OCI-LY7 (cell line): ENCODE measurements around the gene GRID2IP.

Source experiments
- EZH2phosphoT487 ChIP-seq: fragments of 200-600 bp; sonication (generic); IDR thresholded peaks from 2 replicates; pipeline ENCODE4 v1.6.1; 2018; ENCODE audit warnings: low read depth, borderline replicate concordance, mild to moderate bottlenecking, mixed run types, antibody characterized with exemption, low read length, moderate library complexity, mixed read lengths
- TF ChIP-seq, protein P1 (sequence below): fragments of 200-600 bp; sonication (generic); conservative IDR thresholded peaks from 2 replicates; pipeline ENCODE4 v1.5.1; 2014; ENCODE audit warnings: mild to moderate bottlenecking, antibody characterized with exemption, low read length, moderate library complexity, mixed read lengths

DNA sequence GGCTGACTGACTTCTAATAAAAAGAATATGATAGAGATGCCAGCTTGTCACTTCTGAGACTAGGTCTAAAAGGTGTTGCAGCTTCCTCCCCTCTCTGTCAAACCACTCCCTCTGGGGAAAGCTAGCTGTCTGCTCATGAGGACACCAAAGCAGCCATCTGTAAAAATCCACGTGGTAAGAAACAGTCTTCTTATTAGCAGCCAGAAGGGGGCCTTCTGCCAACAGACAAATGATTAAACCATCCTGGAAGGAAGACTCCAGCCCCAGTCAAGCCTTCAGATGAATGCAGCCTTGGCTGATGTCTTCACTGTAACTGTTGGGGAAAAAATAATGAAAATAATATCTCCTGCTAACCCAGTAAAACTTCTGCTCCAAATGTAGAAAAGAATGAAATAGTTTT, 61.6 kb downstream of the GRID2IP start:
- TF ChIP-seq, protein P1, sequence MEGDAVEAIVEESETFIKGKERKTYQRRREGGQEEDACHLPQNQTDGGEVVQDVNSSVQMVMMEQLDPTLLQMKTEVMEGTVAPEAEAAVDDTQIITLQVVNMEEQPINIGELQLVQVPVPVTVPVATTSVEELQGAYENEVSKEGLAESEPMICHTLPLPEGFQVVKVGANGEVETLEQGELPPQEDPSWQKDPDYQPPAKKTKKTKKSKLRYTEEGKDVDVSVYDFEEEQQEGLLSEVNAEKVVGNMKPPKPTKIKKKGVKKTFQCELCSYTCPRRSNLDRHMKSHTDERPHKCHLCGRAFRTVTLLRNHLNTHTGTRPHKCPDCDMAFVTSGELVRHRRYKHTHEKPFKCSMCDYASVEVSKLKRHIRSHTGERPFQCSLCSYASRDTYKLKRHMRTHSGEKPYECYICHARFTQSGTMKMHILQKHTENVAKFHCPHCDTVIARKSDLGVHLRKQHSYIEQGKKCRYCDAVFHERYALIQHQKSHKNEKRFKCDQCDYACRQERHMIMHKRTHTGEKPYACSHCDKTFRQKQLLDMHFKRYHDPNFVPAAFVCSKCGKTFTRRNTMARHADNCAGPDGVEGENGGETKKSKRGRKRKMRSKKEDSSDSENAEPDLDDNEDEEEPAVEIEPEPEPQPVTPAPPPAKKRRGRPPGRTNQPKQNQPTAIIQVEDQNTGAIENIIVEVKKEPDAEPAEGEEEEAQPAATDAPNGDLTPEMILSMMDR, result peak; percentile 43; the same call in 1 of the 2 replicates
- no peak for TF ChIP-seq EZH2phosphoT487
